GM12874 (cell line): ENCODE results near the gene TMIE.

Source experiments
- TF ChIP-seq, protein P1 (sequence below): IDR thresholded peaks from 2 replicates; pipeline ENCODE4 v1.5.1; 2011; ENCODE audit warnings: low read depth, mild to moderate bottlenecking, control low read depth, low read length, moderate library complexity; ENCODE audit not compliant: insufficient read depth

Gene TMIE

DNA sequence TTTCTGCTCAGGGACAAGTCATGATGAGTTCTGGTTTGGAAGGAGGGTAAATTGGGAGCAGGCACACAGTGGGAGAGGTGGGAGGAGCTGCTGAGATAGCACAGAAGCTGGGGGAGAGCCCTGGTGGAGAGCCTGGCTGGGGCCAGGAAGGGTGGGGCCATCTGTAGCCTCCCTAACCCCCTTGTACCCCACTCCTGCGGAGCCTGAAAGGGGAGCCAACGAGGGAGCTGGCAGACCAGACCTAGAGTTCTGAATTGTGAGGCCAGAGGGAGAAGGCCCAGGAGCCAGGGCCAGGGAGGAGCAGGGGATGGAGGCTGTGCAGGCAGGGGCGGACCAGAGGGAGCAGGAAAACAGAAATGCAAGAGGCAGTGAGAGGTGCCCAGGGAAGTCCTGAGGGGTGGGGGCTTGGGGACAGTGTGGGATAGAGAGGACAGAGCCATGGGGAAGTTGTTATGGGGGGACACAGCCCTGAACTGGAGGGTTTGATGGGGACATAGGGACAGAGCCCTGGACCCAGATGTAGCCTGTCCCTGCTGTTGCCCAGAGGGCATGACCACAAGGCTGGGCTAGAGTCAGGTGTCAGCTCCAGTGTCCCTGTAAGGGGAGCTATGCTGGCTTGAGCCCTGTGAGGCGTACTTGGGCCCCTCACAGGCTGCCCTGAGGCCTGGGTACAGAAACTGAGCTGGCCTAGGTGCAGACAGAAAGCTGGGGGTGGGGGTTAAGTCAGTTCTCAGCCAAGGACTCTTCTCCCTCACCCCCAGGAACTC is 1.2 kb downstream of the TMIE start:
- TF ChIP-seq, protein P1, sequence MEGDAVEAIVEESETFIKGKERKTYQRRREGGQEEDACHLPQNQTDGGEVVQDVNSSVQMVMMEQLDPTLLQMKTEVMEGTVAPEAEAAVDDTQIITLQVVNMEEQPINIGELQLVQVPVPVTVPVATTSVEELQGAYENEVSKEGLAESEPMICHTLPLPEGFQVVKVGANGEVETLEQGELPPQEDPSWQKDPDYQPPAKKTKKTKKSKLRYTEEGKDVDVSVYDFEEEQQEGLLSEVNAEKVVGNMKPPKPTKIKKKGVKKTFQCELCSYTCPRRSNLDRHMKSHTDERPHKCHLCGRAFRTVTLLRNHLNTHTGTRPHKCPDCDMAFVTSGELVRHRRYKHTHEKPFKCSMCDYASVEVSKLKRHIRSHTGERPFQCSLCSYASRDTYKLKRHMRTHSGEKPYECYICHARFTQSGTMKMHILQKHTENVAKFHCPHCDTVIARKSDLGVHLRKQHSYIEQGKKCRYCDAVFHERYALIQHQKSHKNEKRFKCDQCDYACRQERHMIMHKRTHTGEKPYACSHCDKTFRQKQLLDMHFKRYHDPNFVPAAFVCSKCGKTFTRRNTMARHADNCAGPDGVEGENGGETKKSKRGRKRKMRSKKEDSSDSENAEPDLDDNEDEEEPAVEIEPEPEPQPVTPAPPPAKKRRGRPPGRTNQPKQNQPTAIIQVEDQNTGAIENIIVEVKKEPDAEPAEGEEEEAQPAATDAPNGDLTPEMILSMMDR: no peak

DNA sequence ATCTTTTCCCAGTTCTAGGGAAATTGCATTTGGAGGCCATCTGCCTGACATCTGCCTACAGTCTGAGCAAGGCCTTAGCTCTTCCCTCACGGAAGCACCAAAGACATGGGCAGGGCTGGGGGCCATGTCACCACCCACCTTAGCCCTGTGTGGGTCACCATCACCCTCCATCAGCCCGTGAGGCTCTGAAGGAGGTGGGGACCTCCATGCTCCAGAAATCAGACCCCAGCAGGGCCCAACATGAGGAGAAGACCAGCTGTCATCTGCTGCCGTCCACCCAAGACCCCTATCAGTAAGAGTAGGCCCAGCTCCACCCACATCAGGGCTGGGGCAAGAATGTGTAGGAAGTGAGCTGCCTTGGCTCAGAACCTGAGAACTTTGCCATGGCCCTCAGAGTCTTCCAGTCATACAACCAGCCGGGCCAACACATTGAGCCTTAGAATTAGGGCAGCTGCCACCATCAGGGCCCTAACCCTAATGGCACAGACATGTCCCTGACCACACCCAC is 1.9 kb downstream of the TMIE start:
- TF ChIP-seq, protein P1: no peak

DNA sequence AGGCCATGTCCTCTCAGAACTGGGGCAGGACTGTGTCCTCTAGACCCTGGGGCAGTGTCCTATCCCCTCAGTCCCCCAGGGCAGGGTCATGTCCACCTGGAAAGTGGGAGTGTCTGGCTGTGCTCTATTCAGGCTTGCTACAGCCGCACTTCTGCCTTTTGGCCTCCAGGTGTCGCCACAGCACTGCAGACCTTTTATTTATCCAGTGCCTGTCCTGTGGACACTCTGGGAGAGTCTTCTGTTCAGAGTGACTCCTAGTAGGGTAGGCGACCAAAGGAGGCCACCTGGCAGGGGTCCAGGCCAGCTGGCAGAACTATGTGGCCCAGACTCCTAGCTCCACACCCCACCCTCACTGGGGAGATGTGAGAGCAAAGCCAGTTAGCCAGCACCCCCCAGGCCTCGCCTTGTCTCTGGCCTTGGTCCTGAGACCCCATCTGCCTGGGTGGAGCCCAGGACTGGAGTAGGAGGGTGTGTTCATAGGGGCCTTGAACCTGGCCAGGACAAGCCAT is 3.9 kb downstream of the TMIE start:
- TF ChIP-seq, protein P1: peak; percentile 91

DNA sequence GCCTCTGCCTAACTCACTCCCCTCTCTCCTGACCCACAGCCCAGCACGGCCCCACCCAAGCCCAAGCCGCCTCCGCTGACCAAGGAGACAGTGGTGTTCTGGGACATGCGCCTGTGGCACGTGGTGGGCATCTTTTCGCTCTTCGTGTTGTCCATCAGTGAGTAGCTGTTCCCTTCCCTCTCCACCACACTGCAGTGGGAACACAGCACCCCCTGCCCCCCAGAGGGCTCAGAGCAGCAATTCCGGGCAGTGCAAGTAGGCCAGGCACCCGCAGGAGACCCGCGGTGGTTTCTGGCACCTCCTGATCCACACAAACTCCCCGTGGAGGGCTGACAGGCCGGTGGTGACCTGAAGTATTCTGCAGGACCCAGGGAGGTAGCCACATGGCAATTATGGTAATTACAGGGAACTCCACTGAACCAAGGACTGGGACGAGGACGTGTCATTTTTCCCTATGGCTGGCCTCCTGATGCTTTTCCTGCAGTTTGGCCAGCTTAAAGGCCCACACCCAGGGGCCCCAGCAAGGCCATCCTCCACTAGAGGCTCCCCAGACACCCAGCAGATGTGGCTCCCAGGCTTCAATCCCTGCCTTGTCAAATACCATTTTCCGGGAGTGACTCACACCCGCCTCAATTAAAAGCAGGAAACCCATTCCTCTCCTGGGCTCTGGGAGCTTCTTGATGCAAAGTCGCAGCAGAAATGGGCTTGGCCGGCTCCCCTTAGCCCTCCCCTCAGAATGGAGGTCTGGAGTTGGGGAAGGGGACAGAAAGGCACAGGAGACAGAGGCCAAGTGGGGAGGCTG is 4.8 kb downstream of the TMIE start:
- TF ChIP-seq, protein P1: no peak

DNA sequence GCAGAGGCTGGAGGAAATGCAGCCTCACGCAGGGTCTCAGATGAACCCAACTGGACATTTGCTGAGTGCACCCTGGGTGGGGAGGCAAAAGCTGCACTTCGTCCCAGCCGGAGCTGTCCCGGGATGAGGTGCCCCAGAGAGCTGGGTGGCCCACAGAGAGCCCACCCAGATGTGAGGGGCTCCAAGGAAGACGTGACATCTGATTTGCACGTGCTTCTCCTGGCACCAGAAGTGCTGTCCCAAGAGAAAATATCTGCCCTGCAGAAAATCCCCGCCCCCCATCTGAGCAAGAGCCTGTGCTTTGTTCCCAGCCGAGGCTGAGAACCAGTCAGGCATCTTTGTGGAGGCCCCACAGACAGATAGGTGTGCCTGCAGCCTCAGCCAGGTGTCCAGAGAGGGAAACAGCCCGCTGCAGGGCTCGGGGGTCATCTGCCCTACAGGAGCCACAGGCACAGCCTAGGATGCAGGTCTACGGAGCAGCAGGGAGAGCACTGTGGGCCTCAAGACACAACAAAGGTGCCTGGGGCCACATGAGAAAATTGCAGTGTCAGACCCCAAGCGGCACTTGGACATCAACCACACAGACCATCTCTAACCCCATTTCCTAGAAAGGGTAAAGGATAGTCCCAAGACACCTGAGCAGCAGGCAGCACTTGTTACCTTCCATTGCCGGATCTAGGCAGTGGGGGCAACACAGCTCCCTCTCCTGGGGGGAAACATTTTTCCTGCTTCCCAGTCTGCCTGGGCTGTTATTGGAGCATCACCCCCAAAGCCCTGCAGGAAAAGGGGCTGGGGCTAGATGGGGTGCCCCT is 5.8 kb downstream of the TMIE start:
- TF ChIP-seq, protein P1: no peak

DNA sequence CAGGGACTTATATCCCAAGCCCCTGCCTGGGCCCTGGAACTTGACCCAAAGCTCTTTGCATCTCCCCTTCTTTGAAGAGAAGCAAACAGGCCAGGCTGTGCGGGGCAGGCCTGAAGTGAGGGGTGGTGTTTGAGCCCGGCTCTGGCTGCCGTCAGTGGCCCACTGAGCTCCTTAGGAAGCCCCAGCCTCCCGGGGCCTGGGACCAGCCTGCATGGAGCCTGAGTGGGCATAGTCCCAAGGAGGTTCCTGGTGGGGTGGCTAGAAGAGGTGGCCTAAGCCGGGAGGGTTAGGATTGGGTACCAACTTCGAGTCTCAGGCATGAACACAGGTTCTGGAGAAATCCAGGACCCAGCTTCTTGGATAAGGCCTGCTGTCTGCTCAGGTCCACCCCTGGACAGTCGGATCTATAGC is 6.4 kb downstream of the TMIE start:
- TF ChIP-seq, protein P1: no peak
